Lower leg skin (tissue), 3 donors: ENCODE measurements around the gene NMRK2.

Experiments used
- CTCF ChIP-seq, 3 donors: fragments of 450-650 bp; IDR thresholded peaks; one replicate each; pipeline ENCODE4 v1.5.1; 2016; ENCODE audit warnings: antibody characterized with exemption in 3 of 3, mild to moderate bottlenecking in 3 of 3, moderate library complexity in 2 of 3
- POLR2A ChIP-seq, 2 donors: fragments of 450-650 bp; IDR thresholded peaks; one replicate each; pipeline ENCODE4 v1.6.1; 2016 to 2017; ENCODE audit warnings: antibody characterized with exemption in 2 of 2, mild to moderate bottlenecking in 1 of 2, moderate library complexity in 1 of 2

GRCh38 chr19:3908266-3909054 lies 24.4 kb upstream of the NMRK2 start:
- TF ChIP-seq CTCF (IDR thresholded peaks at IDR 0.05) (no peak), POLR2A (IDR thresholded peaks at IDR 0.05) (no peak)
